Natural killer cell (primary cell): ENCODE data around the gene MPZL1. TPM values are rescaled to one million over a fixed set of nuclear protein-coding genes. Genes with fewer than 3 reads are reported as not detected.
A peak's percentile ranks its signal among the peaks of the same experiment; 100 is the strongest.

ENCODE experiments used
- ATAC-seq, 3 donors: fragments of 150-1000 bp in 2 of 3; fragments of 200-7000 bp in 1 of 3; cut with Tn5 transposase; 1 replicate in 1 of 3; 2 replicates in 2 of 3; pipeline ENCODE4 v1.10.0; 2021; ENCODE audit warnings: mild to moderate bottlenecking in 2 of 3, moderate library complexity in 2 of 3
- DNase-seq, 2 donors: peaks; one replicate each; pipeline versions ENCODE4 v3.0.0 to v3.0.0-alpha.2; 2013 to 2021; ENCODE audit warnings: mixed read lengths in 1 of 2
- H3K27ac ChIP-seq: one replicate; pipeline ENCODE4 v1.5.1; 2013; ENCODE audit warnings: mild to moderate bottlenecking, low read length
- H3K27me3 ChIP-seq: one replicate; pipeline ENCODE4 v1.6.1; 2013; ENCODE audit warnings: low read length; ENCODE audit not compliant: control insufficient read depth, insufficient read depth
- H3K36me3 ChIP-seq: one replicate; pipeline ENCODE4 v1.6.1; 2013; ENCODE audit warnings: low read length; ENCODE audit not compliant: control insufficient read depth, insufficient read depth
- H3K4me1 ChIP-seq: one replicate; pipeline ENCODE4 v1.6.1; 2013; ENCODE audit warnings: low read length; ENCODE audit not compliant: control insufficient read depth, insufficient read depth
- H3K4me3 ChIP-seq: one replicate; pipeline ENCODE4 v1.5.1; 2013; ENCODE audit warnings: low read length
- H3K9me3 ChIP-seq: one replicate; pipeline ENCODE4 v1.6.1; 2013; ENCODE audit warnings: low read length; ENCODE audit not compliant: control insufficient read depth, insufficient read depth
- H3K27ac Mint-ChIP-seq, 2 donors: one replicate each; pipeline ENCODE4 v1.8.0; 2022; ENCODE audit warnings: mild to moderate bottlenecking in 2 of 2, mixed read lengths in 2 of 2, moderate library complexity in 1 of 2
- H3K27me3 Mint-ChIP-seq, 2 donors: one replicate each; pipeline ENCODE4 v1.8.0; 2022; ENCODE audit warnings: low read depth in 2 of 2, mixed read lengths in 2 of 2
- H3K36me3 Mint-ChIP-seq: one replicate; pipeline ENCODE4 v1.8.0; 2022; ENCODE audit warnings: mixed read lengths
- H3K4me1 Mint-ChIP-seq, 2 donors: one replicate each; pipeline ENCODE4 v1.8.0; 2022; ENCODE audit warnings: mixed read lengths in 2 of 2
- H3K4me3 Mint-ChIP-seq: one replicate; pipeline ENCODE4 v1.8.0; 2022; ENCODE audit warnings: mild to moderate bottlenecking, moderate library complexity, mixed read lengths
- H3K9me3 Mint-ChIP-seq, 2 donors: one replicate each; pipeline ENCODE4 v1.8.0; 2022; ENCODE audit warnings: mixed read lengths in 2 of 2
- CTCF ChIP-seq: fragments of 200-600 bp; IDR thresholded peaks from one replicate; pipeline ENCODE4 v1.8.0; 2022; ENCODE audit warnings: antibody characterized with exemption
- WGBS: methylation state at CpG from one replicate; pipeline ENCODE4 v1.1.7; 2013; ENCODE audit warnings: missing lambda C conversion rate; ENCODE audit not compliant: insufficient coverage; 5-methylcytosine and 5-hydroxymethylcytosine counted together
- intact Hi-C: fragments of 100-400 bp; cut with micrococcal nuclease; formaldehyde crosslinking; loops from one replicate; pipeline ENCODE4 v1.14.2; 2022
- total RNA-seq, 4 donors: library from RNA; stranded (reverse); fragments of 120-200 nt in 1 of 4; gene quantifications; one replicate each; pipeline versions ENCODE4 v1.2.3 to v1.2.4, GENCODE V29; 2013 to 2022

Gene MPZL1
- total RNA-seq, 3 donors from 2014 or later (not counting 1 experiment from before 2014, with no cell fraction given) = 3.4 to 4.6 (median 4.0) TPM

- no peak overlapping the region for H3K4me3 Mint-ChIP-seq
- H3K9me3 Mint-ChIP-seq = no peaks in the 10 kb centered on the region
- H3K27ac Mint-ChIP-seq = no peak overlapping the region
- peaks cover 20% of the 10 kb centered on the region for H3K4me1 ChIP-seq
- H3K36me3 ChIP-seq = peaks cover 89% of the 10 kb centered on the region
- no peak for TF ChIP-seq CTCF
- H3K36me3 Mint-ChIP-seq = peaks cover 7% of the 10 kb centered on the region
- no peak overlapping the region for H3K27ac ChIP-seq
- H3K27me3 ChIP-seq = no peaks in the 10 kb centered on the region
- H3K4me3 ChIP-seq = no peak overlapping the region
- no peaks in the 10 kb centered on the region for H3K9me3 ChIP-seq
- intact Hi-C loops = loop anchor here (10.0 kb wide), 1 partner anchor 431 kb away; no protein-coding TSS in a partner anchor
- ATAC-seq = no peak
- H3K4me1 Mint-ChIP-seq = peaks cover 26 to 30% of the 10 kb centered on the region in 2 donors
- H3K27me3 Mint-ChIP-seq = no peaks in the 10 kb centered on the region
- DNase-seq = no peak
- WGBS = 92% methylated on average over 5 of the region's 5 CpGs
Observed at GRCh38 chr1:167685844-167686243, 35.9 kb upstream of the MPZL1 start.

GRCh38 chr1:167687919-167688519 is 33.8 kb upstream of the MPZL1 start:
- Histone ChIP-seq H3K27me3 (no peaks in the 10 kb centered on the region), H3K4me3 (no peak overlapping the region), H3K4me1 (peaks cover 9% of the 10 kb centered on the region), H3K36me3 (peaks cover 91% of the 10 kb centered on the region), H3K27ac (no peak overlapping the region), H3K9me3 (no peaks in the 10 kb centered on the region)
- 36% methylated on average over 5 of the region's 7 CpGs for WGBS
- peaks cover 7% of the 10 kb centered on the region for H3K36me3 Mint-ChIP-seq
- TF ChIP-seq CTCF = peak; percentile 91
- H3K27me3 Mint-ChIP-seq = no peaks in the 10 kb centered on the region
- intact Hi-C loops = loop anchor here (1.0 to 10.0 kb wide), 3 partner anchors 88 to 433 kb away; no protein-coding TSS in a partner anchor
- no peak overlapping the region for H3K4me3 Mint-ChIP-seq
- H3K9me3 Mint-ChIP-seq = no peaks in the 10 kb centered on the region
- ATAC-seq (peak; percentile 77 to 96 (median 83)), DNase-seq (peak; percentile 63 to 89)
- H3K27ac Mint-ChIP-seq = peak overlapping the region in 1 of 2 donors; percentile 67
- peaks cover 23 to 31% of the 10 kb centered on the region in 2 donors for H3K4me1 Mint-ChIP-seq

- TF ChIP-seq CTCF = no peak
- Histone ChIP-seq H3K27ac (no peak overlapping the region), H3K27me3 (no peaks in the 10 kb centered on the region), H3K9me3 (no peaks in the 10 kb centered on the region), H3K36me3 (peaks cover 92% of the 10 kb centered on the region), H3K4me3 (no peak overlapping the region), H3K4me1 (peaks cover 6% of the 10 kb centered on the region)
- no peaks in the 10 kb centered on the region for H3K27me3 Mint-ChIP-seq
- WGBS = 96% methylated on average over 3 of the region's 5 CpGs
- H3K4me3 Mint-ChIP-seq = no peak overlapping the region
- H3K9me3 Mint-ChIP-seq = no peaks in the 10 kb centered on the region
- peaks cover 1% of the 10 kb centered on the region for H3K36me3 Mint-ChIP-seq
- ATAC-seq = no peak
- no peak for DNase-seq
- H3K27ac Mint-ChIP-seq = no peak overlapping the region
- peaks cover 23 to 26% of the 10 kb centered on the region in 2 donors for H3K4me1 Mint-ChIP-seq
- intact Hi-C loops = loop anchor here (10.0 kb wide), 1 partner anchor 435 kb away; no protein-coding TSS in a partner anchor
Observed at GRCh38 chr1:167689567-167689920, 32.2 kb upstream of the MPZL1 start.

- no peaks in the 10 kb centered on the region for H3K9me3 Mint-ChIP-seq
- no peak for DNase-seq
- H3K27me3 Mint-ChIP-seq = no peaks in the 10 kb centered on the region
- Histone ChIP-seq H3K27ac (no peak overlapping the region), H3K4me3 (no peak overlapping the region), H3K9me3 (no peaks in the 10 kb centered on the region), H3K4me1 (peaks cover 6% of the 10 kb centered on the region), H3K36me3 (peaks cover 92% of the 10 kb centered on the region), H3K27me3 (no peaks in the 10 kb centered on the region)
- no peak for ATAC-seq
- intact Hi-C loops = no loop called here
- peaks cover 23 to 31% of the 10 kb centered on the region in 2 donors for H3K4me1 Mint-ChIP-seq
- no peak for TF ChIP-seq CTCF
- H3K4me3 Mint-ChIP-seq = no peak overlapping the region
- no peak overlapping the region for H3K27ac Mint-ChIP-seq
- whole genome bisulfite sequencing = 88% methylated on average over 4 of the region's 4 CpGs
- peaks cover 6% of the 10 kb centered on the region for H3K36me3 Mint-ChIP-seq
Observed at GRCh38 chr1:167690053-167690452, 31.7 kb upstream of the MPZL1 start.
